Measurements from ENCODE around the gene PTGER1. TPM values are rescaled to one million over a fixed set of nuclear protein-coding genes. Genes with fewer than 3 reads are reported as not detected.

PTGER1 gene, protein sequence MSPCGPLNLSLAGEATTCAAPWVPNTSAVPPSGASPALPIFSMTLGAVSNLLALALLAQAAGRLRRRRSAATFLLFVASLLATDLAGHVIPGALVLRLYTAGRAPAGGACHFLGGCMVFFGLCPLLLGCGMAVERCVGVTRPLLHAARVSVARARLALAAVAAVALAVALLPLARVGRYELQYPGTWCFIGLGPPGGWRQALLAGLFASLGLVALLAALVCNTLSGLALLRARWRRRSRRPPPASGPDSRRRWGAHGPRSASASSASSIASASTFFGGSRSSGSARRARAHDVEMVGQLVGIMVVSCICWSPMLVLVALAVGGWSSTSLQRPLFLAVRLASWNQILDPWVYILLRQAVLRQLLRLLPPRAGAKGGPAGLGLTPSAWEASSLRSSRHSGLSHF
- total RNA-seq, result 0.78 TPM in 1 of 2 replicates, not detected in the other

DNA sequence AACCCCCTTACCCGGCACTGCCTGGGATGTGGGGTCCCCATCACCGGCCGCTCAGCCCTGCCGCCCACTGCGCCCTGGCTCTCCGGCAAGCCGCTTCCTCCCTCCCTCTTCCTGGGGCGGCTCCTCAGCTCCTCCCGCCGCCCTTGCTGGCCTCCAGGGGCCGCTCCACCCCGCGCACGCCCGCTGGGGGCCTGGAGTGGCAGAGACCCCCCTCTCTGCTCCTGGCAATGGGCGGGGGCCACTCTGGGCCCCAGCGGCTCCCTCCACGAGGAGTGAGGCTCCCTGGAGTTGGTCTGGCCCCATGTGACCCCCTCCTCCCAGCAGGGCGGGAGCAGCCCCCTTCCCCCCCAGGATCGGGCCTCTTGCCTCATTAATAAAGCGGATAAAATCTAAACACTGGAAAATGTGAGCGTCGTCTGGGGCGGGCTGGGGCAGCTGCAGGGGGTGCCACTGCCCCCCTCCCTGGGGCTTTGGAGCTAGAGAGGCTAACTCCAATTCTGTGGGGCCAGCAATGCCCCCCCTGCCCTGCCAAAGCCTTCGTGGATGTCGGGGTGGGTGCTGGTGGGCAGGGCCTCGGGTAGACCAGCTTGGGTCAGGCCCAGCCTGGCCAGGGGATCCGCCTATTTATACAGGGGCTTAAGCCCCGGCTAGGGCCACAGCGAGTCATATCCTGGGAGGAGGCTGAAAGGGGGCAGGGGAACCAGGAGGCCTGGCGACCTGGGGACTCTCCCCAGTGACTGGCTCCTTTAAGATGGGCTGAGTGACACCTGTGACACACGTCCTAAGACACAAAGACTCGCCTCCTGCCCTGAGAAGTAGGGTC is at the start of gene PTGER1:
Gene PTGER1, minus strand, starts transcription at position 104 of the 823 bp plus-strand sequence. CDS start 1,034 bp downstream, outside the sequence.

DNA sequence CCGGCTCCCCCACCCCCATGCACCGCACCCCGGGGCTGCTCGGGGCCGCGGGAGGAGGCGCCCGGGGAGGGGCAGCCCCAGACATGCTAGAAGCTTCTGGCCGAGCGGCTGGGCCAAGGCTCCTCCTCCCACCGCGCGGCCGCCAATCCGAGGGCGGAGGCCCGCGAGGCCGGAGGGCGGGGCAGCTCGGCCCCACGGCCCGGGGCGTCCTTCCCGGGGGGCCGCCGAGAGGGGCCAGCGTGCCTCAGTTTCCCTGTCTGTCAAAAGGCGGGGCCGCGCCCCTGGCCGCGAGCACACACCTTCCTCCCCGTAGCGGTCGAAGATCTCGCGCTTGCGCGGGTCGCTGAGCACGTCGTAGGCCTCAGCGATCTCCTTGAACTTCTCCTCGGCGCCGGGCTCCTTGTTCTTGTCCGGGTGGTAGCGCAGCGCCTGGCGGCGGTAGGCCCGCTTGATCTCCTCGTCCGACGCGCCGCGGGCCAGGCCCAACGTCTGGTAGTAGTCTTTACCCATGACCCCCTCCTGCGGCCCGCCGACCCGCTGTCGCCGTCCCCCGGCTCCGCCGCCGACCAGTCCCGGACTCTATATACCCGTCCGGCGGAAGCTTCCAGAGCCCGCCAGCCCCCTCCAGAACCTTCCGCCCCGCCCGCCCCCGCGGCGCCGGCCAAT is 42.8 kb upstream of the PTGER1 start, which contains the start of gene DNAJB1:
Gene DNAJB1, minus strand, starts transcription at position 558 of the 666 bp plus-strand sequence. Its CDS starts 48 bp downstream, at position 510.

DNA sequence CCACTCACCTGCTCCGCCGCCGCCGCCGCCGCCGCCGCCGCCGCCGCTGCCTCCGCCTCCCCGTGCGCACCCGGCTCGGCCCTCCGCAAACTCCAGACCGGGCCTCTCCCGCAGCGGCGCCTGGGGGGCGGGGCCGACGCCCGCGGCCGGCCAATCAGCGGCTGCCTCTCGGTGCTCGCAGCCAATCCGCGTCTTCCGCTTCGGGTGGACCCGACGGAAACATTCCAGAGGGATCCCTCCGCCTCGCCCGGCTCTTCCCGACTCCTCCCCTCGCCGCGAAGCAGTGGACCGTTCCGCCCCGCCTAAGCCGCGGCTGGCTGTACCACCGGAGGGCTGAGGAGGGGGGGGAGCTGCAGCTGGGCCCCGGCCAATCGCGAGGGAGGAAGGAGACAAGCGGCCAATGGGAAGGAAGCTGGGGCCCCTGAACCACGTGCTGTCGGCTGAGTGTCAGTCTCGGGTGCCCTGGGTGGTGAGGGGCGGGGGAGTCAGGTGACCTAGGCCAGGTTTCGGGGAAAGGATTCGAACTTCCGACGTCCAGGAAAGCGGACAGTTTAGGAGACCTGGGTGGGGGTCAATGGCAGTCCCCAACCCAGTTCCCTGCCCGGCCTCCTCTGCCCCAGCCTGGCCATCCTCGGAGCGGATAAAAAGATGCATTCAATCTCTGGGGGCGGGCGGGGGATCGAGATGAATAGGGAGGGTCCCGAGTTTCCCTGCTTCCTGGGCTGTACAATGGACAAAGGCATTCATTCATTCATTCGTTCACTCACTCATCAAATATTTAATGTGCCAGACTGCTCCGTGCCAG is 21.1 kb upstream of the PTGER1 start, which contains the start of gene GIPC1:
Gene GIPC1, minus strand, starts transcription at position 99 of the 805 bp plus-strand sequence. CDS start 13,151 bp downstream, outside the sequence.

DNA sequence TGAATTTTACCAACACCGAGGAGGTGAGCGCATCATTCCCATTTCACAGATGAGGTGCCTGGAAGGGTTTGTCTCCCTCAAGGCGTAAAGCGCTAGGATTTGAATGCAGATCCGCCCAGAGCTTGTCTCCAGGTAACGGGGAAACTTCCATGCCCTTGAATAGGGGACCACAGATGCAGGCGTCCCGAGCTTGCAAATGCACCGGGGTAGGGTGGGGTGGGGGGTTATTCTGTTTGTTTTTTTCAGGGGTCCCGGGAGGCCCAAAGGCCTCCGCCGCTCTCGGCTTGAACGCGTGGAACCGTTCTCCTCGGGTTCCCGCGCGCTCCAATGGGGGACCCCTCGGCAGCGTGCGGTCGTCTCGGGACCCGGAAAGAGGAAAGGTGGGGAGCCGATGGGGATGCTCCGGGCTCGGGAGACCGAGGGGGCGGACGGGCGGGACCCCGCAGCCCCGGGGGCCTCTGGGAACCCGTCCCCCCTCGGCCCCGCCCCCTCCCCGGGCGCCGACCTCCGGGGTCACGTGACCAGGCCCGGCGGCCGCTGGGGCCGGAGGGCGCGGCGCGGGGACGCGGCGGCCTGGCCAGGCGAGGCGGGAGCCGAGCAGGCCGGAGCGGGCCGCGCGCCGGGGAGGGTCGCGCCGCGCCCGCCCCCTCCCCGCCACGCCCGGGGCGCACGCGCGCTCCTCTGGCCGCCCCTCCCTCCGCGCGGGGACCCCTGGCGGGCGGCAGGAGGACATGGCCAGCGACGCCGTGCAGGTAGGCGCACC is 42.2 kb downstream of the PTGER1 start, which contains the start of gene PKN1:
Gene PKN1, plus strand, starts transcription at position 516 of the 763 bp plus-strand sequence. Its CDS starts 216 bp downstream, at position 732.

Other genes starting within 250 kb of the PTGER1 start
- gene ADGRE5, start 93.9 kb downstream of the PTGER1 start, total RNA-seq, result 2.7 and 8.9 TPM in 2 replicates
- gene DDX39A, start 56.0 kb downstream of the PTGER1 start, total RNA-seq, result 103 and 202 TPM in 2 replicates
- 5.6 and 6.9 TPM in 2 replicates for gene PKN1, start 42.0 kb downstream of the PTGER1 start, total RNA-seq
- gene GIPC1, start 20.8 kb upstream of the PTGER1 start, total RNA-seq, result 179 and 181 TPM in 2 replicates
- gene DNAJB1, start 43.0 kb upstream of the PTGER1 start, total RNA-seq, result 100 and 107 TPM in 2 replicates
- 80.6 and 98.3 TPM in 2 replicates for gene TECR, start 54.2 kb upstream of the PTGER1 start, total RNA-seq
- gene NDUFB7, start 96.7 kb upstream of the PTGER1 start, total RNA-seq, result 371 and 397 TPM in 2 replicates
- gene CLEC17A, start 107.7 kb upstream of the PTGER1 start, total RNA-seq, result not detected in 2 replicates
- gene ADGRE3, start 199.5 kb upstream of the PTGER1 start, total RNA-seq, result not detected in 2 replicates
- 3.2 and 5.1 TPM in 2 replicates for gene ZNF333, start 214.7 kb upstream of the PTGER1 start, total RNA-seq